Upper lobe of right lung (tissue), 1 donor: ENCODE results near the gene SLC5A6. TPM values are rescaled to one million over a fixed set of nuclear protein-coding genes. Genes with fewer than 3 reads are reported as not detected.

Source experiments
- ATAC-seq: fragments of 200-7000 bp; cut with Tn5 transposase; one replicate; pipeline ENCODE4 v1.9.1; 2020; ENCODE audit warnings: mild to moderate bottlenecking, moderate library complexity
- DNase-seq: peaks from one replicate; pipeline ENCODE4 v3.0.0-alpha.2; 2020
- H3K27ac ChIP-seq: fragments of 200-600 bp; one replicate; pipeline ENCODE4 v1.8.0; 2022
- H3K27me3 ChIP-seq: fragments of 200-600 bp; one replicate; pipeline ENCODE4 v1.8.0; 2022; ENCODE audit warnings: mild to moderate bottlenecking
- H3K36me3 ChIP-seq: fragments of 200-600 bp; one replicate; pipeline ENCODE4 v1.8.0; 2022
- H3K4me1 ChIP-seq: fragments of 200-600 bp; one replicate; pipeline ENCODE4 v1.8.0; 2022
- H3K4me3 ChIP-seq: fragments of 200-600 bp; one replicate; pipeline ENCODE4 v1.8.0; 2022; ENCODE audit warnings: mild to moderate bottlenecking
- H3K9me3 ChIP-seq: fragments of 200-600 bp; one replicate; pipeline ENCODE4 v1.8.0; 2022
- intact Hi-C: fragments of 100-400 bp; cut with DNase I; formaldehyde crosslinking; loops from one replicate; pipeline ENCODE4 v1.11.0; 2022
- total RNA-seq: library from RNA; stranded (reverse); fragmentation: NEBNext Ultra II Directional; extraction: Animal tissue kit (Norgen Biotek cat#: 25700); gene quantifications from one replicate; pipeline ENCODE4 v1.2.1, GENCODE V29; 2021
- TF ChIP-seq, protein P1 (sequence below): fragments of 200-600 bp; IDR thresholded peaks from one replicate; pipeline ENCODE4 v1.8.0; 2022; ENCODE audit warnings: antibody characterized with exemption
- donor health status: DM: no; HTN: yes; CAD: no; lungs with severe emphysema.

Gene SLC5A6
- total RNA-seq, 1 donor from 2014 or later: 24.5 TPM

DNA sequence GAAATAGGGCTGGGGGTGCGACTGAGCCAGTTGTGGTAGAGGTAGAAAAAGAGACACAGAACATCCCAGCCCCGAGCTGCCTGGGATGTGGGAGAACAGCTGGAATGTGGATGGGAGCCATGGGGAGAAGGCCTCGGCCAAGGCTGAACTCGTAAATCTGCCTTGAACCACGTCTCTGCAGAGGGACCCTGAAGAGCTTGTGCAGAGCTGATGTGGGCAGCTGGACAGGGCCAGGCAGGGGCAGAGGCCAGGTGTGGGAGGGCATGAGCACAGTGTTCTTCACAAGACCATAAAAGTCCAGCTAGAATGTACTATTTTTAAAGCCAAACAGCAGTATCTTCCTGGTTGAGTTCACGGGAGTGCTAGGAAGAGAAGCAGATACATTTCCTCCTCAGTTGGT lies 57.6 kb downstream of the SLC5A6 start:
- H3K27ac ChIP-seq: no peak overlapping the region
- no peaks in the 10 kb centered on the region for H3K36me3 ChIP-seq
- intact Hi-C loops: no loop called here
- ATAC-seq (no peak), DNase-seq (no peak)
- H3K27me3 ChIP-seq: no peaks in the 10 kb centered on the region
- no peaks in the 10 kb centered on the region for H3K9me3 ChIP-seq
- no peak overlapping the region for H3K4me3 ChIP-seq
- H3K4me1 ChIP-seq: no peaks in the 10 kb centered on the region
- TF ChIP-seq, protein P1, sequence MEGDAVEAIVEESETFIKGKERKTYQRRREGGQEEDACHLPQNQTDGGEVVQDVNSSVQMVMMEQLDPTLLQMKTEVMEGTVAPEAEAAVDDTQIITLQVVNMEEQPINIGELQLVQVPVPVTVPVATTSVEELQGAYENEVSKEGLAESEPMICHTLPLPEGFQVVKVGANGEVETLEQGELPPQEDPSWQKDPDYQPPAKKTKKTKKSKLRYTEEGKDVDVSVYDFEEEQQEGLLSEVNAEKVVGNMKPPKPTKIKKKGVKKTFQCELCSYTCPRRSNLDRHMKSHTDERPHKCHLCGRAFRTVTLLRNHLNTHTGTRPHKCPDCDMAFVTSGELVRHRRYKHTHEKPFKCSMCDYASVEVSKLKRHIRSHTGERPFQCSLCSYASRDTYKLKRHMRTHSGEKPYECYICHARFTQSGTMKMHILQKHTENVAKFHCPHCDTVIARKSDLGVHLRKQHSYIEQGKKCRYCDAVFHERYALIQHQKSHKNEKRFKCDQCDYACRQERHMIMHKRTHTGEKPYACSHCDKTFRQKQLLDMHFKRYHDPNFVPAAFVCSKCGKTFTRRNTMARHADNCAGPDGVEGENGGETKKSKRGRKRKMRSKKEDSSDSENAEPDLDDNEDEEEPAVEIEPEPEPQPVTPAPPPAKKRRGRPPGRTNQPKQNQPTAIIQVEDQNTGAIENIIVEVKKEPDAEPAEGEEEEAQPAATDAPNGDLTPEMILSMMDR: no peak

DNA sequence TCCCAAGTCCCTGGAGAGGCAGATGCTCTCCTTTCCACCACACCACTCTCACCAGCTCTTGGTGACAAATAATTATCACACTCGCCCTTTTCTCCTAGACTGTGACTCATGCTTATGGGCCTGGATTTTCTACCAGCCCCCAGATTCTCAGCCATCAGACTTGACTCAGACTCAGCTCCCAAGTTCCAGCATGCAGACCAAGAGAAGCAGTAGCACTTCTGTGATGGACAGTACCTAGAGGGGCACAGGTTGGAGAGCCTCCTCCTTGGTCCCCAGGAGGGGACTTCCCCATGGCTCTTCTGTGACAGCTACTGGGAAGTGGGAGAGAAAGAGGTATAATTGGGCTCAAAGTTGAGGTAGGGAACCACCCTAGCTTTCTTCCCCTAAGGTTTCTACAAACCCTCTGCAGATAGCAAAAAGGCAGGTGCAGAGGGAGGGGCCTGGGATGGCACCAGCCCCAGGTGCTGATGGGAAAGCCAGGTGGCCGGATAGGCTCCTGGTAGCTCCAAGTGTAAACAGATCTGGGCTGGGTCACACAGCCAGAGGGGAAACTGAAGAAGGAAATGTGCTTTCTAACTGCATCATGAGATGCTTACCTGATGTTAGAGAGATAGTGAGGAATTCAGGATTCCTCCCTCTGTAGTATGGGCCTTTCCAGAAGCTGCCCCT lies 59.1 kb downstream of the SLC5A6 start:
- no peak for ATAC-seq
- Histone ChIP-seq H3K27me3 (no peaks in the 10 kb centered on the region), H3K36me3 (no peaks in the 10 kb centered on the region), H3K9me3 (no peaks in the 10 kb centered on the region), H3K4me3 (no peak overlapping the region), H3K27ac (no peak overlapping the region), H3K4me1 (no peaks in the 10 kb centered on the region)
- intact Hi-C loops: no loop called here
- TF ChIP-seq, protein P1: no peak
- no peak for DNase-seq

DNA sequence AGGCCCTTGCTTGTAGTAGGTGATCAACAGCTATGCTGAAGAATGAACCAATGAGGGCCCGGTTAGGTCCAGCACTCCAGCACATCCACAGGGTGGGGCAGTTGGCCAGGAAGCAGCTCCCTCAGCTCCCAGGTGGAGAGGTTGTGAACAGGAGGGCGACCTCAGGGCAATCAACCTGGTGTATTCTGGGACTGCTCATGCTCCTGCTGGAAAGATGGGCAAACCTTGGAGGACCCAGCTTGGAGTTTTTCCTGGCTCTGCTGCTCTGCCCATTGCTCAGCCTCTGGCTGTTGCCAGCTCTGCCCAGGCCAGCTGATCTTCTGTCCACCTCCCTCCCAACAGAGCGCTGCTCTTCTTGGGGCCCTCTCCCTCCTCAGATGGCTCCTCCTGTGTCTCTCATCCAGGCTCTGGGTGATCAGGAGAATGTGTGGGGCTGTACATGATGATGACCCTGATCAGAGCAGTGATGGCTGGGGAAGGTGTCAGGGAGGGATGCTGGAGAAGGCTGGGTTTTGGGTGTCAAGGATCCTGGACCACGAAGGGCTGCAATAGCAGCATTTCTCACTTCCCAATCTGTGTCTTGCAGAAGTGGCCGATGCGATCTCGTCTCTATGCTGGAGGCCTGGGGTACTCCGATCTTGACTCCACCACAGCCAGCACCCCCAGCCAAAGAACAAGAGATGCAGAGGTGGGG lies 59.8 kb downstream of the SLC5A6 start:
- Histone ChIP-seq H3K4me1 (no peaks in the 10 kb centered on the region), H3K4me3 (no peak overlapping the region), H3K9me3 (no peaks in the 10 kb centered on the region), H3K36me3 (no peaks in the 10 kb centered on the region), H3K27me3 (no peaks in the 10 kb centered on the region), H3K27ac (no peak overlapping the region)
- intact Hi-C loops: no loop called here
- TF ChIP-seq, protein P1: no peak
- no peak for ATAC-seq
- no peak for DNase-seq

DNA sequence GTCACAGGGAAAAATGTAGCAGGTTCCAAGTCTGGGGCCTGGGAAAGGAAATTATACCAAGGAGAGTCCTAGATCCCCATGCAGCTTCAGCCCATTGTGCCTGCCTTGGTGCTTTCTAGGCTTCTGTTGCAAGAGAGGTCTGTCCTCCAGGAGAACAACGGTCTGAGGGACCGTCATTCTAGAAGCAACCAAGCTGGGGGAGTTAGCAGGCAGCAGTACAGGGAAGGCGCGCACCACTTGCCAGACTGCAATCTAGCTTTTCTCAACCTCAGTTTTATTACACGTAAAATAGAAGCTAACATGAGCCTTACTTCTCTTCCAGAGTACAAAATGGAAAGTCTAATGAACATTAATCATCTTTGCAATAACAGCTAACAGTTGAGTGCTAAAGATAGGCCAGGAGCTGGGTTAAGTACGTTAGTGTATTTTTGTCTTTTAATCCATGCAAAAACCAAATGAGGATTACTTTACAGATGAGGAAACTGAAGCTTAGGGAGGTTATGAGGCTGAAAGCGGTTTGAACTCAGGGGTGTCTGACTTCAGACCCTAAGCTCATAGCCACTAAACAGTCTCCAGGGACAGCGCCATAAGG lies 61.3 kb downstream of the SLC5A6 start:
- no peaks in the 10 kb centered on the region for H3K9me3 ChIP-seq
- TF ChIP-seq, protein P1: no peak
- no peaks in the 10 kb centered on the region for H3K27me3 ChIP-seq
- H3K27ac ChIP-seq: no peak overlapping the region
- DNase-seq: no peak
- H3K36me3 ChIP-seq: no peaks in the 10 kb centered on the region
- intact Hi-C loops: no loop called here
- no peaks in the 10 kb centered on the region for H3K4me1 ChIP-seq
- ATAC-seq: no peak
- no peak overlapping the region for H3K4me3 ChIP-seq

Other genes starting within 250 kb of the SLC5A6 start
- 23.0 TPM for gene MAPRE3, start 241.6 kb downstream of the SLC5A6 start, total RNA-seq
- gene TMEM214, start 179.3 kb downstream of the SLC5A6 start, total RNA-seq: 68.0 TPM
- 14.0 TPM for gene AGBL5, start 160.6 kb downstream of the SLC5A6 start, total RNA-seq
- gene OST4, start 140.6 kb downstream of the SLC5A6 start, total RNA-seq: 248 TPM
- gene EMILIN1, start 133.7 kb downstream of the SLC5A6 start, total RNA-seq: 84.6 TPM
- 4.9 TPM for gene KHK, start 125.5 kb downstream of the SLC5A6 start, total RNA-seq
- gene CGREF1, start 93.1 kb downstream of the SLC5A6 start, total RNA-seq: 0.43 TPM
- 0.35 TPM for gene ABHD1, start 88.5 kb downstream of the SLC5A6 start, total RNA-seq
- 42.1 TPM for gene PREB, start 77.6 kb downstream of the SLC5A6 start, total RNA-seq
- gene PRR30, start 72.9 kb downstream of the SLC5A6 start, total RNA-seq: not detected
- gene TCF23, start 63.3 kb downstream of the SLC5A6 start, total RNA-seq: not detected
- 102 TPM for gene ATRAID, start 227 bp downstream of the SLC5A6 start, total RNA-seq
- 27.1 TPM for gene CAD, start 5.1 kb upstream of the SLC5A6 start, total RNA-seq
- 0.58 TPM for gene SLC30A3, start 50.8 kb upstream of the SLC5A6 start, total RNA-seq
- not detected for gene DNAJC5G, start 63.2 kb upstream of the SLC5A6 start, total RNA-seq
- not detected for gene TRIM54, start 70.2 kb upstream of the SLC5A6 start, total RNA-seq
- 2.8 TPM for gene UCN, start 96.2 kb upstream of the SLC5A6 start, total RNA-seq
- 80.4 TPM for gene MPV17, start 110.8 kb upstream of the SLC5A6 start, total RNA-seq
- 54.4 TPM for gene GTF3C2, start 144.5 kb upstream of the SLC5A6 start, total RNA-seq
- gene EIF2B4, start 158.1 kb upstream of the SLC5A6 start, total RNA-seq: 35.0 TPM
- 97.6 TPM for gene SNX17, start 158.3 kb upstream of the SLC5A6 start, total RNA-seq
- 14.2 TPM for gene ZNF513, start 168.5 kb upstream of the SLC5A6 start, total RNA-seq
- gene PPM1G, start 197.3 kb upstream of the SLC5A6 start, total RNA-seq: 51.8 TPM
- 75.8 TPM for gene NRBP1, start 216.4 kb upstream of the SLC5A6 start, total RNA-seq
- gene KRTCAP3, start 230.1 kb upstream of the SLC5A6 start, total RNA-seq: 22.5 TPM